KMS-11 (cell line): ENCODE results near the gene PDE1A.

Experiments
- H2AFZ ChIP-seq: fragments of 200-600 bp; sonication (generic); 2 replicates; pipeline ENCODE4 v1.6.1; 2016; ENCODE audit warnings: antibody characterized with exemption, mixed run types, low read depth
- H3K27ac ChIP-seq: fragments of 200-600 bp; sonication (generic); 2 replicates; pipeline ENCODE4 v1.6.1; 2016; ENCODE audit warnings: mild to moderate bottlenecking, mixed run types
- H3K27me3 ChIP-seq: fragments of 200-600 bp; sonication (generic); 2 replicates; pipeline ENCODE4 v1.6.1; 2017; ENCODE audit warnings: mild to moderate bottlenecking, low read depth, mixed run types, moderate library complexity; ENCODE audit not compliant: insufficient read depth
- H3K36me3 ChIP-seq: fragments of 200-600 bp; sonication (generic); 2 replicates; pipeline ENCODE4 v1.6.1; 2017; ENCODE audit warnings: mild to moderate bottlenecking, mixed run types; ENCODE audit not compliant: insufficient read depth
- H3K4me1 ChIP-seq: fragments of 200-600 bp; sonication (generic); 2 replicates; pipeline ENCODE4 v1.6.1; 2016; ENCODE audit warnings: mild to moderate bottlenecking, low read depth, mixed run types; ENCODE audit not compliant: poor library complexity, severe bottlenecking
- H3K4me2 ChIP-seq: fragments of 200-600 bp; sonication (generic); 2 replicates; pipeline ENCODE4 v1.7.0; 2016; ENCODE audit warnings: mild to moderate bottlenecking, mixed run types
- H3K4me3 ChIP-seq: fragments of 200-600 bp; sonication (generic); IDR thresholded peaks from 2 replicates; pipeline ENCODE4 v1.6.1; 2017; ENCODE audit warnings: low read depth, low read length, mixed read lengths; ENCODE audit not compliant: insufficient read depth
- H3K79me2 ChIP-seq: fragments of 200-600 bp; sonication (generic); 2 replicates; pipeline ENCODE4 v1.6.1; 2016; ENCODE audit warnings: low read depth, mixed run types; ENCODE audit not compliant: insufficient read depth
- H3K9ac ChIP-seq: fragments of 200-600 bp; sonication (generic); 2 replicates; pipeline ENCODE4 v1.6.1; 2016; ENCODE audit warnings: mild to moderate bottlenecking, mixed run types
- H4K20me1 ChIP-seq: fragments of 200-600 bp; sonication (generic); 2 replicates; pipeline ENCODE4 v1.6.1; 2016; ENCODE audit warnings: mild to moderate bottlenecking, mixed run types; ENCODE audit not compliant: insufficient read depth
- TF ChIP-seq, protein P1 (sequence below): fragments of 200-600 bp; sonication (generic); conservative IDR thresholded peaks from 2 replicates; pipeline ENCODE4 v1.6.1; 2017; ENCODE audit warnings: low read depth, mild to moderate bottlenecking, antibody characterized with exemption, low read length, moderate library complexity, mixed read lengths

PDE1A gene

DNA sequence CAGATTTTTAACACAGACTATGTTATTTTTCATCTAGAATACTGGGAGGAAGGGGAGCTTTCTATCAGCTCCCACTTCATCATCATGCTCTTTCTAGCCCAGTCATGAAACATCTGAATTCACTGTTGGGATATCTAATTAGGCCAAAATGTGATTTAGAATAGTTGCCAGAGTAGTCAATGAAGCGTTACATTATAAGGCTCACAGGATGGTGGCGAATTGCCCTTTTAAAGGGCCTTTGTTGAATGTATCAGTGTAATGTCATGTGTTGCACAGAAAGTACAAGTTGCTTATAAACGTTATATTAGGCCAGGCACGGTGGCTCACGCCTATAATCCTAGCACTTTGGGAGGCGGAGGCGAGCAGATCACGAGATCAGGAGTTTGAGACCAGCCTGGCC is 45.6 kb downstream of the PDE1A start:
- H3K27me3 ChIP-seq = no peaks in the 10 kb centered on the region
- H3K4me3 ChIP-seq = no peak overlapping the region
- no peak overlapping the region for H3K27ac ChIP-seq
- no peaks in the 10 kb centered on the region for H3K36me3 ChIP-seq
- H3K4me2 ChIP-seq = no peak overlapping the region
- TF ChIP-seq, protein P1, sequence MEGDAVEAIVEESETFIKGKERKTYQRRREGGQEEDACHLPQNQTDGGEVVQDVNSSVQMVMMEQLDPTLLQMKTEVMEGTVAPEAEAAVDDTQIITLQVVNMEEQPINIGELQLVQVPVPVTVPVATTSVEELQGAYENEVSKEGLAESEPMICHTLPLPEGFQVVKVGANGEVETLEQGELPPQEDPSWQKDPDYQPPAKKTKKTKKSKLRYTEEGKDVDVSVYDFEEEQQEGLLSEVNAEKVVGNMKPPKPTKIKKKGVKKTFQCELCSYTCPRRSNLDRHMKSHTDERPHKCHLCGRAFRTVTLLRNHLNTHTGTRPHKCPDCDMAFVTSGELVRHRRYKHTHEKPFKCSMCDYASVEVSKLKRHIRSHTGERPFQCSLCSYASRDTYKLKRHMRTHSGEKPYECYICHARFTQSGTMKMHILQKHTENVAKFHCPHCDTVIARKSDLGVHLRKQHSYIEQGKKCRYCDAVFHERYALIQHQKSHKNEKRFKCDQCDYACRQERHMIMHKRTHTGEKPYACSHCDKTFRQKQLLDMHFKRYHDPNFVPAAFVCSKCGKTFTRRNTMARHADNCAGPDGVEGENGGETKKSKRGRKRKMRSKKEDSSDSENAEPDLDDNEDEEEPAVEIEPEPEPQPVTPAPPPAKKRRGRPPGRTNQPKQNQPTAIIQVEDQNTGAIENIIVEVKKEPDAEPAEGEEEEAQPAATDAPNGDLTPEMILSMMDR = no peak
- no peaks in the 10 kb centered on the region for H4K20me1 ChIP-seq
- no peak overlapping the region for H3K9ac ChIP-seq
- no peaks in the 10 kb centered on the region for H3K4me1 ChIP-seq
- no peaks in the 10 kb centered on the region for H3K79me2 ChIP-seq
- H2AFZ ChIP-seq = no peak overlapping the region

DNA sequence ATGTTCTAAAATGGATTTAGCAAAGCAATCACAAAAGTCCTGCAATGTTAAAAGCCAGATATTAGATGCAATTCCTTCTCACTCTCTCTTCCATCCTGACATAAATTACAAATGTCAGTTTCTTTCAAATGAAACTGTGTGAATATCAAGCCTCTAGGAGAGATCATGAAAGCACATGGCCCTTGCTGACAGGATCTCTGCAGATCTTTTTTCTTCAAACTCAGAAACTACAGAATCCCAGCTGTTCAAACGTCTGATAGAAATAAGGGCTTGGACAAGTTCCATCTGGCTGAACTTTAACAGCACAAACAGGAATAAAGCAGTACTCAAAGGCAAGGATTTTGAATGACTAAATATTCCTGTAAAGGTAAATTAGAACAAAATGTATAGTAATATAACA is 47.6 kb downstream of the PDE1A start:
- Histone ChIP-seq H3K4me3 (no peak overlapping the region), H4K20me1 (no peaks in the 10 kb centered on the region), H3K79me2 (no peaks in the 10 kb centered on the region), H3K27ac (no peak overlapping the region), H3K9ac (no peak overlapping the region), H3K4me2 (no peak overlapping the region), H2AFZ (no peak overlapping the region), H3K4me1 (no peaks in the 10 kb centered on the region), H3K27me3 (no peaks in the 10 kb centered on the region), H3K36me3 (no peaks in the 10 kb centered on the region)
- TF ChIP-seq, protein P1 = no peak

DNA sequence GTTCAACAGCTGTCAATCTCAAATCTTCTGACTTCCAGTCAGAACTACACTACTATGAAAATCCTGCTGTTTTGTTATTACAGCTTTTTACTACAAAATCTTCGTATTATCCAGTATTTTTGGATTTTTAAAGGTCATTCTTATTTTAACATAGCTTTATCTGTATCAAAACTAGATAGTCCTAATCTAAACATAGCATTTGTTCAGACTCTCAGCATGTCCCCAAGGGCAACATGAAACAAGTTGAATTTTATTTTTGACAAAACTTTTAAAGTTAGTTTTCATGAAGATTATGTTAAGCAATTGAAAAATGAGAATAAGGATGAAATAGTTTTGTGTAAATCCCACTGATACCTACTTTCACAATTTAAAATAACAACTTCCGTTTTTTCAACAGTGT is 48.1 kb downstream of the PDE1A start:
- H3K4me1 ChIP-seq = no peaks in the 10 kb centered on the region
- no peaks in the 10 kb centered on the region for H4K20me1 ChIP-seq
- no peak overlapping the region for H3K4me3 ChIP-seq
- H3K9ac ChIP-seq = no peak overlapping the region
- H3K27ac ChIP-seq = no peak overlapping the region
- no peaks in the 10 kb centered on the region for H3K27me3 ChIP-seq
- H3K79me2 ChIP-seq = no peaks in the 10 kb centered on the region
- TF ChIP-seq, protein P1 = no peak
- no peak overlapping the region for H2AFZ ChIP-seq
- H3K36me3 ChIP-seq = no peaks in the 10 kb centered on the region
- H3K4me2 ChIP-seq = no peak overlapping the region

DNA sequence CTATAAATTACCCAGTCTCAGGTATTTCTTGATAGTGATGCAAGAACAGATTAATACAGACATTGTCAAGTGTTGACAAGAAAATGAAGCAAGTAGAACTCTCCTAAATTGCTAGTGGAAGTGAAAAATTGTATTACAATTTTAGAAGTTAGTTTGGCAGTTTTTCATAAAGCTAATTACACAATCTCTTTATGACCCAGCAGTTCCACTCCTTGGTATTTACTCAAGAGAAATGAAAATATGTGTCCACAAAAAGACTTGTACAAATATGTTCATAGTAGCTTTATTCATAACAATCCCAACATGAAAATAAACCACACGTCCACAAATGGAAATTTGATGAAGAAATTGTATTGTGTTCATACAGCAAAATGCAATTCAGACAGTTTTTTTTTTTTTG is 49.4 kb downstream of the PDE1A start:
- Histone ChIP-seq H3K4me1 (no peaks in the 10 kb centered on the region), H3K9ac (no peak overlapping the region), H3K79me2 (no peaks in the 10 kb centered on the region), H3K4me3 (no peak overlapping the region), H3K36me3 (no peaks in the 10 kb centered on the region), H3K27ac (no peak overlapping the region), H4K20me1 (no peaks in the 10 kb centered on the region), H3K27me3 (no peaks in the 10 kb centered on the region), H2AFZ (no peak overlapping the region), H3K4me2 (no peak overlapping the region)
- TF ChIP-seq, protein P1 = no peak

DNA sequence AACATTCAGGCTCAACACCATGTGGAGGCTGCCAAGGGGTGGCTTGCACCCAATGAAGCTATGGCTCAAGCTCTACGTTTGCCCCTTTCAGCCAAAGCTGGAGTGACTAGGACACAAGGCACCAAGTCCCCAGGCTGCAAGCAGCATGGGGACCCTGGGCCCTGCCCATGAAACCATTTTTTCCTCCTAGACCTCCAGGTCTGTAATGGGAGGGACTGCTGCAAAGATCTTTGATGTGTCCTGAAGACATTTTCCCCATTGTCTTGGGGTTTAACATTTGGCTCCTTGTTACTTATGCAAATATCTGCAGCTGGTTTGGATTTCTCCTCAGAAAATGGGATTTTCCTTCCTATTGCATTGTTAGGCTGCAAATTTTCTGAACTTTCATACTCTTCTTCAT is 51.0 kb downstream of the PDE1A start:
- Histone ChIP-seq H3K79me2 (no peaks in the 10 kb centered on the region), H3K4me2 (no peak overlapping the region), H3K4me1 (no peaks in the 10 kb centered on the region), H2AFZ (no peak overlapping the region), H4K20me1 (no peaks in the 10 kb centered on the region), H3K27ac (no peak overlapping the region), H3K36me3 (no peaks in the 10 kb centered on the region), H3K27me3 (no peaks in the 10 kb centered on the region), H3K4me3 (no peak overlapping the region), H3K9ac (no peak overlapping the region)
- TF ChIP-seq, protein P1 = no peak
